Measurements from ENCODE around the gene ZNF644. TPM values are rescaled to one million over a fixed set of nuclear protein-coding genes. Genes with fewer than 3 reads are reported as not detected.
"Not testable (repeated sequence)": the region's sequence is repeated elsewhere in the genome, so short reads cannot be mapped to it uniquely, and the experiment has no call there.

ZNF644 gene
- total RNA-seq, 1 experiment from 2014 or later: 55.9 TPM

DNA sequence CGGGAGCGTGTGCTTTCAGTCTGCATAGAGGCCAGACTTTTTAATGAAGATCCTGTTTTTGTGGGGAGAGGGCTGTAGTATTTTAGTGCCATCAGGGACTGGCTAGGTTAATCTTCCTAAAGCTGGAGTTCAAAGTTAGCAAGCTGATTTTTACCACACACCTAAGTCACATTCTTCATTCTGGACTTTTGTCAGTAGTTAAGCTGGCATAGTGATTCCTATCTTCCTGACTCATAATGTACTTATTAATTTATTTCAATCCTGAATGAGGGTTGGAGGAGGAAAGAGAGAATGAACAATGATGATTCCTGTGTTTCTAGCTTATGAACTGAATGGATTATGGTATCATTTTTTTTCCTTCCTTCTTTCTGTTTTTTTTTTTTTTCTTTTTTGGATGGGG lies 24.9 kb upstream of the ZNF644 start:
- BruUV-seq (replicated peaks): no TSS peak
- RAD21 ChIA-PET (ENCODE audit: low non-redundant PET in 1 of 2, low total read pairs in 2 of 2, uncharacterized antibody in 2 of 2, unreplicated experiment in 2 of 2): no interaction called here

DNA sequence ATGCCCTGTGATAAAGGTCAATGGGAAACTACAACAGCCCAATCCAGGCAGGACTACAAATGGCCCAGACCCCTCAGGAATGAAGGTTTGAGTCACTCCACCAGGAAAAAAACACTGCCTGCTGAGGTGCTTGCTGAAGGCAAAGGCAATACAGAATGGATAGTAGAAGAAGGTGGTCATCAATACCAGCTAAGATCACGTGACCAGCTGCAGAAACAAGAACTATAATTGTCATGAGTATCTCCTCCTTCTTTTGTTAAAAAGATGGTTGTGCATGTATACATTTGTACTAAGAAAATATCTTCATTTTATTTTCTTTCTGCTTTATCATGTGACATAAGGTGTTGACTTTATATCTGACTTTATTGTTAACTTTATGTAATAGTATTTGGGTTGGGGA lies 23.4 kb upstream of the ZNF644 start:
- H3K36me3 ChIP-seq (ENCODE audit: control insufficient read depth in 1 of 2, insufficient read depth in 2 of 2, low read length in 2 of 2): no peaks in the 10 kb centered on the region
- TF ChIP-seq, protein P1, sequence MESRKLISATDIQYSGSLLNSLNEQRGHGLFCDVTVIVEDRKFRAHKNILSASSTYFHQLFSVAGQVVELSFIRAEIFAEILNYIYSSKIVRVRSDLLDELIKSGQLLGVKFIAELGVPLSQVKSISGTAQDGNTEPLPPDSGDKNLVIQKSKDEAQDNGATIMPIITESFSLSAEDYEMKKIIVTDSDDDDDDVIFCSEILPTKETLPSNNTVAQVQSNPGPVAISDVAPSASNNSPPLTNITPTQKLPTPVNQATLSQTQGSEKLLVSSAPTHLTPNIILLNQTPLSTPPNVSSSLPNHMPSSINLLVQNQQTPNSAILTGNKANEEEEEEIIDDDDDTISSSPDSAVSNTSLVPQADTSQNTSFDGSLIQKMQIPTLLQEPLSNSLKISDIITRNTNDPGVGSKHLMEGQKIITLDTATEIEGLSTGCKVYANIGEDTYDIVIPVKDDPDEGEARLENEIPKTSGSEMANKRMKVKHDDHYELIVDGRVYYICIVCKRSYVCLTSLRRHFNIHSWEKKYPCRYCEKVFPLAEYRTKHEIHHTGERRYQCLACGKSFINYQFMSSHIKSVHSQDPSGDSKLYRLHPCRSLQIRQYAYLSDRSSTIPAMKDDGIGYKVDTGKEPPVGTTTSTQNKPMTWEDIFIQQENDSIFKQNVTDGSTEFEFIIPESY (IDR thresholded peaks at IDR 0.05; ENCODE audit: extremely low read depth, insufficient replicate concordance, low read length): no peak
- TF ChIP-seq EZH2 (IDR thresholded peaks at IDR 0.05) (no peak), EGR1 (IDR thresholded peaks at IDR 0.05; ENCODE audit: low read depth) (no peak), POLR2A (IDR thresholded peaks at IDR 0.05; ENCODE audit: borderline replicate concordance, extremely low read depth, insufficient read depth, insufficient read length) (no peak), CEBPB (IDR thresholded peaks at IDR 0.05; ENCODE audit: low read depth) (no peak), SRF (IDR thresholded peaks at IDR 0.05; ENCODE audit: low read depth) (no peak)
- TF ChIP-seq, protein P2, sequence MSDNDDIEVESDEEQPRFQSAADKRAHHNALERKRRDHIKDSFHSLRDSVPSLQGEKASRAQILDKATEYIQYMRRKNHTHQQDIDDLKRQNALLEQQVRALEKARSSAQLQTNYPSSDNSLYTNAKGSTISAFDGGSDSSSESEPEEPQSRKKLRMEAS (IDR thresholded peaks at IDR 0.05): no peak
- H3K27ac ChIP-seq (ENCODE audit: low read depth, low read length): no peak overlapping the region
- no peaks in the 10 kb centered on the region for H3K9me2 ChIP-seq (ENCODE audit: insufficient read depth)
- ChIA-PET POLR2A (no interaction called here), RAD21 (ENCODE audit: low non-redundant PET in 1 of 2, low total read pairs in 2 of 2, uncharacterized antibody in 2 of 2, unreplicated experiment in 2 of 2) (no interaction called here), CTCF (no interaction called here)
- H3K27me3 ChIP-seq (ENCODE audit: insufficient read depth, low read length): no peaks in the 10 kb centered on the region
- no peak overlapping the region for H3K4me2 ChIP-seq (ENCODE audit: low read length)
- no peaks in the 10 kb centered on the region for H4K20me1 ChIP-seq (ENCODE audit: insufficient read depth)
- DNase-seq (ENCODE audit: low read depth, low spot score): no peak
- intact Hi-C loops (cut with micrococcal nuclease): no loop called here
- H3K4me1 ChIP-seq (ENCODE audit: control insufficient read depth in 1 of 2, insufficient read depth in 2 of 2, low read length in 2 of 2): no peaks in the 10 kb centered on the region
- BruUV-seq (replicated peaks): no TSS peak
- no peaks in the 10 kb centered on the region for H3K9me3 ChIP-seq (ENCODE audit: control insufficient read depth in 1 of 2, insufficient read depth in 1 of 2, low read depth in 1 of 2, low read length in 2 of 2)
- no peak overlapping the region for H3K9ac ChIP-seq (ENCODE audit: low read length)
- no peak overlapping the region for H2AFZ ChIP-seq (ENCODE audit: low read depth, low read length, poor library complexity, severe bottlenecking)
- H3K79me2 ChIP-seq (ENCODE audit: insufficient read depth, low read length): no peaks in the 10 kb centered on the region
- H3K4me3 ChIP-seq (replicated peaks in 1 of 2; ENCODE audit: low read depth in 1 of 2, low read length in 2 of 2): no peak overlapping the region
- no peak for ATAC-seq

More for the DNA sequence above, 24.9 kb upstream of the ZNF644 start:
- no peak overlapping the region for H3K4me3 ChIP-seq (replicated peaks in 1 of 2; ENCODE audit: low read depth in 1 of 2, low read length in 2 of 2)
- ChIA-PET CTCF (no interaction called here), POLR2A (no interaction called here)
- H3K36me3 ChIP-seq (ENCODE audit: control insufficient read depth in 1 of 2, insufficient read depth in 2 of 2, low read length in 2 of 2): no peaks in the 10 kb centered on the region
- H3K79me2 ChIP-seq (ENCODE audit: insufficient read depth, low read length): no peaks in the 10 kb centered on the region
- DNase-seq (ENCODE audit: low read depth, low spot score) (no peak), ATAC-seq (no peak)
- intact Hi-C loops (cut with micrococcal nuclease): no loop called here
- H3K27me3 ChIP-seq (ENCODE audit: insufficient read depth, low read length): no peaks in the 10 kb centered on the region
- H3K27ac ChIP-seq (ENCODE audit: low read depth, low read length): no peak overlapping the region
- H3K9ac ChIP-seq (ENCODE audit: low read length): no peak overlapping the region
- H4K20me1 ChIP-seq (ENCODE audit: insufficient read depth): no peaks in the 10 kb centered on the region
- TF ChIP-seq, protein P3, sequence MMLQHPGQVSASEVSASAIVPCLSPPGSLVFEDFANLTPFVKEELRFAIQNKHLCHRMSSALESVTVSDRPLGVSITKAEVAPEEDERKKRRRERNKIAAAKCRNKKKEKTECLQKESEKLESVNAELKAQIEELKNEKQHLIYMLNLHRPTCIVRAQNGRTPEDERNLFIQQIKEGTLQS (IDR thresholded peaks at IDR 0.05): no peak
- no peaks in the 10 kb centered on the region for H3K4me1 ChIP-seq (ENCODE audit: control insufficient read depth in 1 of 2, insufficient read depth in 2 of 2, low read length in 2 of 2)
- no peaks in the 10 kb centered on the region for H3K9me2 ChIP-seq (ENCODE audit: insufficient read depth)
- no peak overlapping the region for H2AFZ ChIP-seq (ENCODE audit: low read depth, low read length, poor library complexity, severe bottlenecking)
- no peaks in the 10 kb centered on the region for H3K9me3 ChIP-seq (ENCODE audit: control insufficient read depth in 1 of 2, insufficient read depth in 1 of 2, low read depth in 1 of 2, low read length in 2 of 2)
- H3K4me2 ChIP-seq (ENCODE audit: low read length): no peak overlapping the region

DNA sequence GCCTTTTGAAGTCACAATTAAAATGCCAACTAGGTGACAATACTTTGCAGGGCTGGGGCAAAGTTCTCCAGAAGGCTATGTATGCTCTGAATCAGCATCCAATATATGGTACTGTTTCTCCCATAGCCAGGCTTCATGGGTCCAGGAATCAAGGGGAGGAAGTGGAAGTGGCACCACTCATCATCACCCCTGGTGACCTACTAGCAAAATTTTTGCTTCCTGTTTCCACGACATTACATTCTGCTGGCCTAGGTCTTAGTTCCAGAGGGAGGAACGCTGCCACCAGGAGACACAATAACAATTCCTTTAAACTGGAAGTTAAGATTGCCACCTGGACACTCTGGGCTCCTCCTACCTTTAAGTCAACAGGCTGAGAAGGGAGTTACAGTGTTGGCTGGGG lies 22.9 kb upstream of the ZNF644 start:
- H3K9ac ChIP-seq (ENCODE audit: low read length); RAD21 ChIA-PET (ENCODE audit: low non-redundant PET in 1 of 2, low total read pairs in 2 of 2, uncharacterized antibody in 2 of 2, unreplicated experiment in 2 of 2); H3K27me3 ChIP-seq (ENCODE audit: insufficient read depth, low read length); BruUV-seq (replicated peaks); H4K20me1 ChIP-seq (ENCODE audit: insufficient read depth); H2AFZ ChIP-seq (ENCODE audit: low read depth, low read length, poor library complexity, severe bottlenecking); POLR2A ChIA-PET; CTCF ChIA-PET; H3K4me1 ChIP-seq (ENCODE audit: control insufficient read depth in 1 of 2, insufficient read depth in 2 of 2, low read length in 2 of 2); intact Hi-C loops (cut with micrococcal nuclease); H3K9me3 ChIP-seq (ENCODE audit: control insufficient read depth in 1 of 2, insufficient read depth in 1 of 2, low read depth in 1 of 2, low read length in 2 of 2); H3K4me2 ChIP-seq (ENCODE audit: low read length); H3K9me2 ChIP-seq (ENCODE audit: insufficient read depth); ATAC-seq; H3K36me3 ChIP-seq (ENCODE audit: control insufficient read depth in 1 of 2, insufficient read depth in 2 of 2, low read length in 2 of 2); H3K79me2 ChIP-seq (ENCODE audit: insufficient read depth, low read length); H3K4me3 ChIP-seq (replicated peaks in 1 of 2; ENCODE audit: low read depth in 1 of 2, low read length in 2 of 2); H3K27ac ChIP-seq (ENCODE audit: low read depth, low read length); DNase-seq (ENCODE audit: low read depth, low spot score): not testable (repeated sequence)
